ENCODE data around the gene SHCBP1L.

The SHCBP1L gene

GRCh38 chr1:182889997-182890396, 63.0 kb downstream of the SHCBP1L start:
- DNase-seq (ENCODE audit: low read depth), result no peak

DNA sequence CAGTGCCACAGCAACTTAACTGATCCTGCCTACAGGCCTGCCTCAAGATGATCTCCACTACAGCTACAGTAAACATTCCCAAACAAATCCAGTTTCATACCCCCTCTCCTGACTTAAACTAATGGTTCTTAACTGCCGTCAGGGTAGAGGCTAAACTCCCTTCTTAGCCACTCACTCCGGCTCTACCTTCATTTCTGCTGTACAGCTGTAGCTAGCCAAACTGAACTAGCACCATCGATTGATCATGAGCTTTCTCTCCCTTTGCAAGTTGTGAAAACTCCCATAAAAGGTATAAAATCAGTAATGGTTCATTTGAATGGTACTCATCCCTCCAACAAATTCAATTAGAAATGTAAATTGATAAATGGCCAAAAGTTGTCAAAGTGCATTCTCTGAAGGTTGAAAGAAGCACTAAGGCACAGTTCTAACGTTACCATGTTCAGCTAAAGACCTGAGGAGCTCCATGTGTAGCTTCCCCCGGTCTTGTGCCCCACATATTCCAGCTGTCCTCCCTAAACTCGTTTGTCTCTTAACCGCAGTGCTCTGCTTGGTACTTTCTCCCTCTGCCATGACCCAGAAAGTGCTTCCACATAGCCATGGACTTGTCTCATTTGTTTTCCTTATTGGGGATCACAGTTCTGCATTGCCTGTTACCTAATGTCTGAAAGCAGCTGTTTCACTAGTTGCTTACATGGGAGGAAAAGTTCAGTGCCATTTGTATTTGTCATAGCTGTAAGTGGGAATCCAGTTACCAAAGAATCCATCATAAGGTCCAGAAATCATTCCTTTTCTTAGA, 64.0 kb downstream of the SHCBP1L start:
- DNase-seq (ENCODE audit: low read depth), result no peak

- DNase-seq (ENCODE audit: low read depth), result no peak
These were observed 66.0 kb downstream of the SHCBP1L start for GRCh38 chr1:182886985-182887384.

GRCh38 chr1:182885591-182885990, 67.4 kb downstream of the SHCBP1L start:
- DNase-seq (ENCODE audit: low read depth), result no peak

DNA sequence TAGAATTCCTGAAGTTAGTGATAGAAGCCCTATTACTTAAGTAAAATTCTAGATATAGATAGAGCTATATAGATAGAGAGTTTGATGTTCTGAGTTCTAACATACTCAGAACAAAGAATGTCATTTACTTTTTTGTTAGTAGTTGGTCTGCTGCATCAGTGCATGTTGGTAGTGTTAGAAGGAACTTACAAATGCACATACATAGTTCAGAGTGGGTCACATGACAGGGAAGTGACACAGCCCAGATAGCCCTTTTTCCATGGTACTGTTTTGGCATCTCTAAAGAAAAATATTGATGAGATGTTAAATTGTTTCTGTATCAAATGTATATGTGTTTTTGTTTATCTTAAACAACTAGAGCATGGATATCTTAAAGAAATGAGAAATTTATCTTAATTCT, 68.1 kb downstream of the SHCBP1L start:
- no peak for DNase-seq (ENCODE audit: low read depth)

GRCh38 chr1:182877842-182878241, 75.1 kb downstream of the SHCBP1L start:
- no peak for DNase-seq (ENCODE audit: low read depth)

DNA sequence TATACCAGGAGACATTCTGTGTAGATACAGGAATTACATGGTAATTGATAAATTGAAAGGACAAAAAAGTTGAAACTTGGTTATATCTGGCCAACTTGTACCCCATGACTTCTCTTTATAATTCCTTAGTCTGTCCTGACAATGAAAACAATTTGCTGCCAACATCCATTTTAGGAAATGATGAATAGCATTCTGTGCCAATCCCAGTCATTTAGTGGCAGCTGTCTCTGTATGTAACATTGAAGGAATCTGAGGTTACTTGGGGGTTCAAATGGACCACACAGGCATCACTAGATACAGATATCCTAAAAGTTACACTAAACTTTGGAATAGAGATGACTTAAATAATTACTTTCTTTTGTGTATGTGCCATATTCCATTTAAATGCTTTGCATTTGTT, 75.6 kb downstream of the SHCBP1L start:
- no peak for DNase-seq (ENCODE audit: low read depth)

DNA sequence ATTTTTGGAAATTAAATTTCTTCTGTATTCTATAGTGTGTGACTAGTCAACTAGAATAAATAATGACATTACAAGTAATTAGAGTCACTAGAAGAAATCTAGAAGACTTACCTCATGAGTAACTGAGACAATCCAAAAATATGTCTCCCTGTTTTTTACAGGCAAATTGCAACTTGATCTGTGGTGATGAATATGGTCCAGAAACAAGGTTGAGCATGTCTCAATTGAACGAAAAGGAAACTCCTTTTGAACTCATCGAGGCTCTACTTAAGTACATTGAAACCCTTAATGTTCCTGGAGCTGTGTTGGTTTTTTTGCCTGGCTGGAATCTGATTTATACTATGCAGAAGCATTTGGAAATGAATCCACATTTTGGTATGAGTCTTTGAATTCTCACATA, 77.1 kb downstream of the SHCBP1L start:
- DNase-seq (ENCODE audit: low read depth), result no peak

- no peak for DNase-seq (ENCODE audit: low read depth)
These were observed 80.1 kb downstream of the SHCBP1L start for GRCh38 chr1:182872881-182873280.

- no peak for DNase-seq (ENCODE audit: low read depth)
These were observed 83.7 kb downstream of the SHCBP1L start for GRCh38 chr1:182869241-182869666.

GRCh38 chr1:182867861-182868260, 85.1 kb downstream of the SHCBP1L start:
- no peak for DNase-seq (ENCODE audit: low read depth)

DNA sequence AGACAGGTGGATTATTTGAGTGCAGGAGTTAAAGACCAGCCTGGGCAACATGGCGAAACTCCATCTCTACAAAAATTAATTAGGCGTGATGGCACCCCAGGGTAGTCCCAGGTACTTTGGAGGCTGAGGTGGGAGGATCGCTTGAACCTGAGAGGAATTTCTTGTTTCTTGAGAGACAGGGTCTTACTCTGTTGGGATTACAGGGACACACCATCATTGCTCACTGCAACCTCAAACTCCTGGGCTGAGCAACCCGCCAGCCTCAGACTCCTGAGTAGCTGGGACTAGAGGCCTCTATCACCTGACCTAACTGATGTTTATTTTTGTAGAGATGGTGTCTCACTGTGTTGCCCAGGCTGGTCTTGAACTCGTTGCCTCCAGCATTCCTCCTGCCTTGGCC, 89.0 kb downstream of the SHCBP1L start:
- DNase-seq (ENCODE audit: low read depth), result no peak

DNA sequence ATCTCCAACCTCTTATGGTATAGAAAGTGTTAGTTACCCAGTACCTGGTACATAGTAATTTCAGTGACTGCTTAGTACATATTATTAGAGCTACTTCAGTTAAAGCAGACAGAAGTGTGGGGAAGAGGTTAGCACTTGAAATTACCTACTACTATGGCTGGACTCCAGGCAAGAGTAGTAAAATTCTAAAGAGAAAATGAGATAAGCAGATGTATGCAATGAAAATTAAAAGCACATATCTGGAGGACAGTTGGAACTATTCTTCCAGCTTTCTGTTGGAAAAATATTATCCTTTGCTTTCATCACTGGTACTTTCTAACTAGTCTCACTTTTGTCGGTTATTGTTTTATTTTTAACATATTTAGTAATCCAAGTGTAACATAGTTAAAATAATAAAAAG, 90.1 kb downstream of the SHCBP1L start:
- no peak for DNase-seq (ENCODE audit: low read depth)

DNA sequence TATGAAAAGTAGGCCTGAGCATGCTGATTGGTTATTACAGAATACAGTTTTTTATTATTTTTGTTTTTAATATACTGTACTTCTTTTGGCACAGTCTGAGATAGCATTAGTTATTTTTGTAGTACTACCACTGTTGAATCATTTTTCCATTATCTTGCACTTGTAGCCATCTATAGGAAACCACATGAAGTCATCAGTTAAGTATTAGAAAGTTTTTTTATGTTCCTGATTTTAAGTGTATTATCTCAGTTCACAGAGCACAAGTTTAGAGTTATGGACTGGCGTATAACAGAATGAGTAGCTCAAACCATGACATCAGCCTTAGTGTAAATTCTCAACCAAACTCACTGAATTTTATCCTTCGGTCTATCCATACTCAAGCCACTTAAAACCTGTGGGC, 91.0 kb downstream of the SHCBP1L start:
- DNase-seq (ENCODE audit: low read depth), result no peak

- no peak for DNase-seq (ENCODE audit: low read depth)
These were observed 92.3 kb downstream of the SHCBP1L start for GRCh38 chr1:182860658-182861057.

DNA sequence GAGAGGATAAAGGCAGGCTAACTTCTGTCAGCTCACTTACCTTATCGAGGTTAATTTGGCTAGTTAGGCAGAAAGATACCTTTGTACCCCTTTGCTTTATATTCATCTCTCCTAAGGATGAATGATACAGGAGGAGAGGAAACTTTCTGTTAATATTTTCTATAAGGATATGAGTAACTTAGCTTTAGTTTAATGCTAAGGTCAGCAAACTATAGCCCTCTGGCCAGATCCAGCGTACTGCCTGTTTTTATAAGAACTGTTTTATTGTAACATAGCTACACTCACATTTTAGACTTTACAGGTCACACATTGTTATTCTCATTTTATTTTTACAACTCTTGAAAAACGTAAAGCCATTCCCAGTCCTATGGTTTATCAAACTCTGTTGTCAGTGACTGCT, 95.8 kb downstream of the SHCBP1L start:
- no peak for DNase-seq (ENCODE audit: low read depth)

- no peak for DNase-seq (ENCODE audit: low read depth)
These were observed 97.1 kb downstream of the SHCBP1L start for GRCh38 chr1:182855911-182856310.

GRCh38 chr1:182851825-182852224, 101.1 kb downstream of the SHCBP1L start:
- no peak for DNase-seq (ENCODE audit: low read depth)

GRCh38 chr1:182850319-182850718, 102.6 kb downstream of the SHCBP1L start:
- no peak for DNase-seq (ENCODE audit: low read depth)
